H1 (cell line): ENCODE measurements around the gene EPB41L4B. TPM values are rescaled to one million over a fixed set of nuclear protein-coding genes. Genes with fewer than 3 reads are reported as not detected.

ENCODE experiments used
- CTCF ChIA-PET: fragments of 300-600 bp; sonication (Branson Sonifier 250); formaldehyde crosslinking; loops from one replicate; lab custom pipeline; 2021; ENCODE audit not compliant: partially characterized antibody; lab: Charles Lee
- POLR2A ChIA-PET: fragments of 300-600 bp; sonication (Branson Sonifier 250); formaldehyde crosslinking; loops from one replicate; lab custom pipeline; 2021; ENCODE audit warnings: inconsistent platforms; ENCODE audit not compliant: partially characterized antibody; lab: Charles Lee
- DNase-seq, 2 experiments: peaks; one replicate each; pipeline versions ENCODE4 v3.0.0 to v3.0.0-alpha.2; 2010 to 2022; ENCODE audit warnings: low spot score in 2 of 2, low read depth in 1 of 2, mixed read lengths in 1 of 2
- FAIRE-seq: peaks from 2 replicates; lab custom pipeline; 2011; peaks lifted over from hg19 to GRCh38; lab: Jason Lieb, UNC
- H2AFZ ChIP-seq: 2 replicates; pipeline ENCODE4 v1.8.1; 2012; ENCODE audit warnings: low read length, inconsistent platforms
- H2AK5ac ChIP-seq: 2 replicates; pipeline ENCODE4 v1.6.1; 2013; ENCODE audit warnings: low read depth, low read length
- H2BK120ac ChIP-seq: replicated peaks from 2 replicates; pipeline ENCODE3; 2013; ENCODE audit warnings: low read depth, low read length, inconsistent platforms
- H2BK12ac ChIP-seq: 2 replicates; pipeline ENCODE4 v1.6.1; 2013; ENCODE audit warnings: low read depth, low read length
- H2BK15ac ChIP-seq: 2 replicates; pipeline ENCODE4 v1.6.1; 2013; ENCODE audit warnings: low read length
- H2BK20ac ChIP-seq: 2 replicates; pipeline ENCODE4 v1.6.1; 2013; ENCODE audit warnings: low read length
- H2BK5ac ChIP-seq: 2 replicates; pipeline ENCODE4 v1.6.1; 2013; ENCODE audit warnings: low read depth, low read length
- H3K14ac ChIP-seq: 2 replicates; pipeline ENCODE4 v1.6.1; 2013; ENCODE audit warnings: inconsistent platforms; ENCODE audit not compliant: insufficient read length
- H3K18ac ChIP-seq: 2 replicates; pipeline ENCODE4 v1.6.1; 2013; ENCODE audit warnings: low read length; ENCODE audit errors: extremely low read depth
- H3K23ac ChIP-seq: 2 replicates; pipeline ENCODE4 v1.6.1; 2013; ENCODE audit warnings: inconsistent platforms; ENCODE audit not compliant: insufficient read length
- H3K23me2 ChIP-seq: 2 replicates; pipeline ENCODE4 v1.6.1; 2013; ENCODE audit warnings: low read depth, low read length
- H3K27ac ChIP-seq: 2 replicates; pipeline ENCODE4 v1.6.1; 2011; ENCODE audit warnings: low read depth, low read length, inconsistent platforms
- H3K27me3 ChIP-seq, 4 experiments: replicated peaks in 1 of 4; 1 replicate in 1 of 4; 2 replicates in 3 of 4; pipeline versions ENCODE4 v1.6.1 to v1.8.1; 2011 to 2013; ENCODE audit warnings: low read length in 3 of 4, mild to moderate bottlenecking in 3 of 4, inconsistent platforms in 2 of 4, mixed read lengths in 2 of 4, moderate library complexity in 1 of 4; ENCODE audit not compliant: control insufficient read depth in 3 of 4, insufficient read depth in 3 of 4; ENCODE audit errors: extremely low read depth in 1 of 4
- H3K36me3 ChIP-seq, 4 experiments: 2 replicates each; pipeline versions ENCODE4 v1.6.1 to v1.8.1; 2011 to 2013; ENCODE audit warnings: mild to moderate bottlenecking in 4 of 4, low read length in 3 of 4, moderate library complexity in 2 of 4, control low read depth in 1 of 4, inconsistent platforms in 1 of 4; ENCODE audit not compliant: insufficient read depth in 4 of 4, control insufficient read depth in 2 of 4
- H3K4ac ChIP-seq: replicated peaks from 2 replicates; pipeline ENCODE3; 2013; ENCODE audit warnings: low read length, low read depth, mixed read lengths, inconsistent platforms; ENCODE audit not compliant: insufficient read length
- H3K4me1 ChIP-seq, 4 experiments: replicated peaks in 1 of 4; 1 replicate in 1 of 4; 2 replicates in 3 of 4; pipeline versions ENCODE4 v1.6.1 to v1.8.1; 2011 to 2013; ENCODE audit warnings: low read length in 3 of 4, inconsistent platforms in 2 of 4, mixed read lengths in 1 of 4; ENCODE audit not compliant: insufficient read depth in 4 of 4, control insufficient read depth in 3 of 4
- H3K4me2 ChIP-seq, 2 experiments: 2 replicates each; pipeline versions ENCODE4 v1.6.1 to v1.8.1; 2011 to 2013; ENCODE audit warnings: low read depth in 2 of 2, low read length in 2 of 2, control low read depth in 1 of 2, inconsistent platforms in 1 of 2, mild to moderate bottlenecking in 1 of 2; ENCODE audit not compliant: insufficient read depth in 1 of 2
- H3K4me3 ChIP-seq, 4 experiments: fragments of 200-600, 300-600 bp in 1 of 4; sonication (generic), shearing (Covaris generic), sonication (Bioruptor Twin) in 1 of 4; 2 replicates each; pipeline versions ENCODE4 v1.5.1 to v1.8.1; 2011 to 2016; ENCODE audit warnings: low read length in 4 of 4, low read depth in 3 of 4, control low read depth in 2 of 4, inconsistent platforms in 2 of 4, mild to moderate bottlenecking in 2 of 4, mixed read lengths in 1 of 4, moderate library complexity in 1 of 4; ENCODE audit not compliant: insufficient read depth in 2 of 4; ENCODE audit errors: extremely low read depth in 1 of 4
- H3K56ac ChIP-seq: replicated peaks from 2 replicates; pipeline ENCODE3; 2013; ENCODE audit warnings: low read depth, mild to moderate bottlenecking, mixed read lengths, low read length, inconsistent platforms; ENCODE audit not compliant: insufficient read length
- H3K79me1 ChIP-seq: 2 replicates; pipeline ENCODE4 v1.6.1; 2013; ENCODE audit warnings: low read depth, low read length, control low read depth
- H3K79me2 ChIP-seq, 2 experiments: 2 replicates each; pipeline versions ENCODE4 v1.6.1 to v1.8.1; 2012 to 2013; ENCODE audit warnings: low read length in 2 of 2, mild to moderate bottlenecking in 2 of 2, inconsistent platforms in 1 of 2; ENCODE audit not compliant: insufficient read depth in 2 of 2, control insufficient read depth in 1 of 2
- H3K9ac ChIP-seq, 4 experiments: replicated peaks in 1 of 4; 1 replicate in 1 of 4; 2 replicates in 3 of 4; pipeline versions ENCODE4 v1.6.1 to v1.8.1; 2011 to 2013; ENCODE audit warnings: low read depth in 3 of 4, low read length in 3 of 4, control low read depth in 2 of 4, mild to moderate bottlenecking in 2 of 4, moderate library complexity in 2 of 4, inconsistent platforms in 1 of 4; ENCODE audit errors: extremely low read depth in 1 of 4
- H3K9me3 ChIP-seq, 2 experiments: 2 replicates each; pipeline versions ENCODE4 v1.6.1 to v1.8.1; 2012 to 2013; ENCODE audit warnings: mild to moderate bottlenecking in 2 of 2, moderate library complexity in 2 of 2, control low read depth in 1 of 2, inconsistent platforms in 1 of 2, low read depth in 1 of 2, low read length in 1 of 2, mixed read lengths in 1 of 2; ENCODE audit not compliant: insufficient read depth in 2 of 2
- H4K20me1 ChIP-seq, 2 experiments: replicated peaks in 1 of 2; 2 replicates each; pipeline versions ENCODE3 to v1.8.1; 2011 to 2013; ENCODE audit warnings: inconsistent platforms in 2 of 2, low read length in 2 of 2, mild to moderate bottlenecking in 1 of 2; ENCODE audit not compliant: insufficient read depth in 2 of 2, control insufficient read depth in 1 of 2
- H4K5ac ChIP-seq: 2 replicates; pipeline ENCODE4 v1.6.1; 2013; ENCODE audit warnings: low read length, low read depth, mixed read lengths, inconsistent platforms; ENCODE audit not compliant: insufficient read length
- H4K8ac ChIP-seq: 2 replicates; pipeline ENCODE4 v1.8.0; 2013; ENCODE audit warnings: mild to moderate bottlenecking, moderate library complexity, low read length, inconsistent platforms; ENCODE audit not compliant: insufficient read depth; ENCODE audit errors: extremely low read depth
- H4K91ac ChIP-seq: replicated peaks from 2 replicates; pipeline ENCODE3; 2013; ENCODE audit warnings: low read length, mixed read lengths, inconsistent platforms; ENCODE audit not compliant: insufficient read length
- EZH2 ChIP-seq: fragments of 200-600 bp; sonication (generic); IDR thresholded peaks from 2 replicates; pipeline ENCODE4 v1.7.1; 2012; ENCODE audit warnings: low read depth, mild to moderate bottlenecking, moderate library complexity, low read length, inconsistent platforms; ENCODE audit not compliant: severe bottlenecking
- GABPA ChIP-seq: IDR thresholded peaks from 2 replicates; pipeline ENCODE4 v1.6.1; 2011; ENCODE audit warnings: mild to moderate bottlenecking, low read length, moderate library complexity, borderline replicate concordance; ENCODE audit not compliant: insufficient read depth
- RXRA ChIP-seq: IDR thresholded peaks from 2 replicates; pipeline ENCODE4 v1.6.1; 2011; ENCODE audit warnings: low read depth, mild to moderate bottlenecking, low read length, moderate library complexity; ENCODE audit not compliant: insufficient read depth
- SIN3A ChIP-seq, 2 experiments: IDR thresholded peaks in 1 of 2; conservative IDR thresholded peaks in 1 of 2; 2 replicates each; pipeline ENCODE4 v1.6.1; 2011 to 2012; ENCODE audit warnings: low read length in 2 of 2, improper control_type of control experiment in 1 of 2, low read depth in 1 of 2, mild to moderate bottlenecking in 1 of 2
- TAF1 ChIP-seq: IDR thresholded peaks from 2 replicates; pipeline ENCODE4 v1.6.1; 2011; ENCODE audit warnings: mild to moderate bottlenecking, low read depth, low read length
- TEAD4 ChIP-seq: IDR thresholded peaks from 2 replicates; pipeline ENCODE4 v1.6.1; 2012; ENCODE audit warnings: low read depth, low read length, inconsistent platforms, mixed read lengths
- WGBS, 2 experiments: shearing (Covaris generic) in 1 of 2; methylation state at CpG; one replicate each; pipeline versions ENCODE4 v1.1.6 to v1.1.7; 2013 to 2015; ENCODE audit warnings: low lambda C conversion rate in 2 of 2, mixed read lengths in 2 of 2, inconsistent platforms in 1 of 2, low coverage in 1 of 2, missing lambda C conversion rate in 1 of 2; ENCODE audit not compliant: insufficient replicate concordance in 2 of 2, insufficient coverage in 1 of 2, insufficient read length in 1 of 2; ENCODE audit errors: extremely low coverage in 1 of 2, missing lambda C conversion rate in 1 of 2; 5-methylcytosine and 5-hydroxymethylcytosine counted together
- polyA plus RNA-seq, 7 experiments: library from polyadenylated mRNA; depleted of rRNA in 3 of 7; stranded (reverse) in 5 of 7; unstranded in 2 of 7; fragments of >200 nt in 5 of 7; fragments of 200-250 nt in 2 of 7; gene quantifications; 1 replicate in 5 of 7; 2 replicates in 1 of 7; 4 replicates in 1 of 7; pipeline versions ENCODE4 v1.2.1 to v1.2.3, GENCODE V29; 2011 to 2013; ENCODE audit warnings: missing spikeins in 2 of 7, mixed read lengths in 2 of 7
- total RNA-seq: library from RNA; stranded (reverse); fragmentation: NEBNext Ultra II Directional; extraction: Animal tissue kit (Norgen Biotek cat#: 25700); gene quantifications from 2 replicates; pipeline ENCODE4 v1.2.1, GENCODE V29; 2021

Gene EPB41L4B
- total and polyA plus RNA-seq, 2 of the 8 experiments (the other 6 are each of a cell fraction or from before 2014, with no cell fraction given): 11.9 to 25.0 TPM

GRCh38 chr9:109269081-109269480, 51.8 kb downstream of the EPB41L4B start:
- H3K27ac ChIP-seq: no peak overlapping the region
- DNase-seq: no peak
- peaks cover 0 to 6% (median 4%) of the 10 kb centered on the region in 4 experiments; a peak in 6 of 7 replicates for H3K4me1 ChIP-seq
- no peak for FAIRE-seq
- H3K23me2 ChIP-seq: no peaks in the 10 kb centered on the region
- H3K23ac ChIP-seq: no peak overlapping the region
- H3K9ac ChIP-seq: no peak overlapping the region
- H2BK20ac ChIP-seq: no peak overlapping the region
- no peaks in the 10 kb centered on the region; a peak in 1 of 7 replicates for H3K27me3 ChIP-seq
- peaks cover 0 to 6% (median 4%) of the 10 kb centered on the region in 4 experiments; a peak in 4 of 8 replicates for H3K36me3 ChIP-seq
- no peak overlapping the region for H3K18ac ChIP-seq
- H3K4me3 ChIP-seq: no peak overlapping the region
- no peak overlapping the region for H2AK5ac ChIP-seq
- peaks cover 2 to 3% of the 10 kb centered on the region in 2 experiments for H4K20me1 ChIP-seq
- H3K4ac ChIP-seq: no peak overlapping the region
- H4K8ac ChIP-seq: no peak overlapping the region
- WGBS, 2 experiments: 89% methylated on average over 3 of the region's 3 CpGs; no CpG with 5 or more reads in 1 of the 2 experiments
- H3K79me2 ChIP-seq: no peaks in the 10 kb centered on the region; a peak in 1 of 4 replicates
- H4K91ac ChIP-seq: no peak overlapping the region
- no peak overlapping the region for H2BK5ac ChIP-seq
- ChIA-PET CTCF (interaction anchor here (0.7 to 1.7 kb wide), 4 partner anchors 9 to 143 kb away, joined by 3 to 7 read pairs (median 4); no protein-coding TSS in a partner anchor), POLR2A (interaction anchor here (0.7 kb wide), 1 partner anchor 56 kb away, joined by 3 read pairs; no protein-coding TSS in a partner anchor)
- no peak overlapping the region for H4K5ac ChIP-seq
- no peak overlapping the region for H2BK120ac ChIP-seq
- no peaks in the 10 kb centered on the region for H3K9me3 ChIP-seq
- H3K14ac ChIP-seq: no peak overlapping the region
- no peak overlapping the region for H3K4me2 ChIP-seq
- no peak overlapping the region for H3K56ac ChIP-seq
- no peak overlapping the region for H2BK15ac ChIP-seq
- H2AFZ ChIP-seq: no peak overlapping the region
- H3K79me1 ChIP-seq: peaks cover 3% of the 10 kb centered on the region; the same call in 1 of the 2 replicates
- H2BK12ac ChIP-seq: no peak overlapping the region
- TF ChIP-seq GABPA (no peak), EZH2 (no peak), SIN3A (conservative IDR thresholded peaks at IDR 0.05 in 1 of 2, IDR thresholded peaks at IDR 0.05 in 1 of 2; ENCODE audit: low read depth in 1 of 2, low read length in 2 of 2) (no peak), TEAD4 (no peak), TAF1 (no peak), RXRA (no peak)
